ENCODE data around the gene FXR1.

FXR1 gene

GRCh38 chr3:181008796-181009195 lies 96.3 kb downstream of the FXR1 start:
- no peak overlapping the region for H2AFZ ChIP-seq
- H3K36me3 ChIP-seq (ENCODE audit: control insufficient read depth, insufficient read depth, low read length) = no peaks in the 10 kb centered on the region
- no peaks in the 10 kb centered on the region for H3K79me2 ChIP-seq
- H3K9me3 ChIP-seq (ENCODE audit: control insufficient read depth, low read length) = no peaks in the 10 kb centered on the region
- no peak overlapping the region for H3K4me2 ChIP-seq (ENCODE audit: low read length)
- H3K9ac ChIP-seq = no peak overlapping the region
- no peak overlapping the region for H3K27ac ChIP-seq
- no peaks in the 10 kb centered on the region for H3K4me1 ChIP-seq
- H3K4me3 ChIP-seq (ENCODE audit: low read depth, low read length) = no peak overlapping the region
- no peaks in the 10 kb centered on the region for H3K27me3 ChIP-seq (ENCODE audit: control insufficient read depth, insufficient read depth, low read length)
- TF ChIP-seq CTCF (IDR thresholded peaks at IDR 0.05) = no peak

GRCh38 chr3:181009225-181009624 lies 96.8 kb downstream of the FXR1 start:
- Histone ChIP-seq H3K36me3 (ENCODE audit: control insufficient read depth, insufficient read depth, low read length) (no peaks in the 10 kb centered on the region), H3K4me2 (ENCODE audit: low read length) (no peak overlapping the region), H3K4me1 (no peaks in the 10 kb centered on the region), H3K9me3 (ENCODE audit: control insufficient read depth, low read length) (no peaks in the 10 kb centered on the region), H3K9ac (no peak overlapping the region), H2AFZ (no peak overlapping the region), H3K4me3 (ENCODE audit: low read depth, low read length) (no peak overlapping the region), H3K27me3 (ENCODE audit: control insufficient read depth, insufficient read depth, low read length) (no peaks in the 10 kb centered on the region), H3K79me2 (no peaks in the 10 kb centered on the region), H3K27ac (no peak overlapping the region)
- no peak for TF ChIP-seq CTCF (IDR thresholded peaks at IDR 0.05)

GRCh38 chr3:181017690-181018089 lies 105.2 kb downstream of the FXR1 start:
- Histone ChIP-seq H3K4me1 (no peaks in the 10 kb centered on the region), H3K9me3 (ENCODE audit: control insufficient read depth, low read length) (no peaks in the 10 kb centered on the region), H3K4me2 (ENCODE audit: low read length) (no peak overlapping the region), H2AFZ (no peak overlapping the region), H3K4me3 (ENCODE audit: low read depth, low read length) (no peak overlapping the region), H3K79me2 (no peaks in the 10 kb centered on the region), H3K27ac (no peak overlapping the region), H3K27me3 (ENCODE audit: control insufficient read depth, insufficient read depth, low read length) (no peaks in the 10 kb centered on the region), H3K9ac (no peak overlapping the region), H3K36me3 (ENCODE audit: control insufficient read depth, insufficient read depth, low read length) (no peaks in the 10 kb centered on the region)
- no peak for TF ChIP-seq CTCF (IDR thresholded peaks at IDR 0.05)

- Histone ChIP-seq H3K4me1 (no peaks in the 10 kb centered on the region), H2AFZ (no peak overlapping the region), H3K36me3 (ENCODE audit: control insufficient read depth, insufficient read depth, low read length) (no peaks in the 10 kb centered on the region)
Observed at GRCh38 chr3:181025204-181025603, 112.7 kb downstream of the FXR1 start.

More at GRCh38 chr3:181025204-181025603, 112.7 kb downstream of the FXR1 start:
- Histone ChIP-seq H3K4me2 (ENCODE audit: low read length) (no peak overlapping the region), H3K4me3 (ENCODE audit: low read depth, low read length) (no peak overlapping the region), H3K79me2 (no peaks in the 10 kb centered on the region), H3K27me3 (ENCODE audit: control insufficient read depth, insufficient read depth, low read length) (no peaks in the 10 kb centered on the region), H3K27ac (no peak overlapping the region), H3K9ac (no peak overlapping the region), H3K9me3 (ENCODE audit: control insufficient read depth, low read length) (no peaks in the 10 kb centered on the region)
- TF ChIP-seq CTCF (IDR thresholded peaks at IDR 0.05) = no peak
